GM19397 (cell line): ENCODE results near the gene ZBTB46.

ENCODE experiments used
- ATAC-seq: cut with Tn5 transposase; IDR thresholded peaks from one replicate; pipeline ENCODE4 v1.9.1; 2021; ENCODE audit warnings: mild to moderate bottlenecking, moderate library complexity; ENCODE audit not compliant: unreplicated experiment

The ZBTB46 gene

GRCh38 chr20:63768591-63769515 lies 62.2 kb downstream of the ZBTB46 start:
- no peak for ATAC-seq

DNA sequence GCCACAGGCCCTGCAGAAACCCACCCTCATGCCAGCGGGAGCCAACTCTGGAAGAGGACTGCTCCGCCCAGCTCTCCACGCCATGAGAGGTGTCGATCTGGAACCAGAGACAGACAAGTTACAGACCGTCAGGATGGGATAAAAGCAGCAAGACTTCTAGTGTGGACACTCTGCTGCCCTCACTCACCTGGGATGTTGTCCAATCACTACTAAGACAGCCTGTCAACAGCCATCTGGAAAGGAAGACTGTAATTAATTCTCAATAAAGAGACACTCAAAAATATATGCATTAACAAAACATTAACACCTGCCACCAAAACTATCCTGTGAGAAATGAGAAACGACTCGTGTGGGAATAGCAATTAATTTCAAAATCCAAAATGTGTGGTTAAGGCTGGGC lies 63.2 kb downstream of the ZBTB46 start:
- ATAC-seq, result no peak

DNA sequence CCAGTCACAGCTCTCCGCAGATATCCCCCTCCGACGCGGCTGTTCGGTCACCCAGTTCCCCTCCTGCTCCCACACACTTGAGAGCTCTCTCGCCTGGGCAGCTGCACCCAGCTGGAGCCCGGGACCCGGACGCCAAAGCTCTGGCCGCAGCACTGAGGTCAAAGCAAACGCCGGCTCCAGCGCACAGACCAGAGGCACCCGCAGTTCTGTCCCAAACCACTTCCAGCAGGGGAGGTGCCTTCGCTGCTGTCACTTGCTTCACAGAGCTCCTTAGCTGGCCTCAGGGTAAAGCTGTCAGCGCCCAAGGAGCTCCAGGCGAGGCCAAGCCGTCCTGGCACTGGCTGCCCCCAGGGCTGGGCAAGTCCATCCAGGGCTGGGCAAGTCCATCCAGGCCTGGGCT lies 63.6 kb downstream of the ZBTB46 start:
- no peak for ATAC-seq

- no peak for ATAC-seq
Measured at GRCh38 chr20:63766695-63767426, 64.2 kb downstream of the ZBTB46 start.

GRCh38 chr20:63765902-63766301 lies 65.2 kb downstream of the ZBTB46 start:
- no peak for ATAC-seq

- no peak for ATAC-seq
Measured at GRCh38 chr20:63765082-63765873, 65.8 kb downstream of the ZBTB46 start.

- no peak for ATAC-seq
Measured at GRCh38 chr20:63759377-63759901, 71.6 kb downstream of the ZBTB46 start.

DNA sequence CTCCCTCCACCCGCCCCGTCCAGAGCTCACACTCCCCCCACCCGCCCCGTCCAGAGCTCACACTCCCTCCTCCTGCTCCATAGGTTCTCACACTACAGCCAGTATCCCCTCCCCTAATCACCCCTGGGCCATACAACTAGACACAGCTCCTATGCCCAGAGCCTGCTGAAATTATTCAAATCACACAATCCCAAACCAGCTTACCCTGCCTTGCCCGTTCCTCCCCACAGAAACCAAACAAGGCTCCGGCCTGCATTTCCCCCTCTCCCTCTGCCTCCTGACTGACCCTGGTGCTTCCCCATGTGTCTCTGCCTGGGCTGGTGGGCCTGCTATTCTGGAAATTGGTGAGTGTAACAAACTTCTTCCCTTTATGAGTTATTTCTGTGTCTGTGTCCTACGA lies 72.9 kb downstream of the ZBTB46 start:
- no peak for ATAC-seq

DNA sequence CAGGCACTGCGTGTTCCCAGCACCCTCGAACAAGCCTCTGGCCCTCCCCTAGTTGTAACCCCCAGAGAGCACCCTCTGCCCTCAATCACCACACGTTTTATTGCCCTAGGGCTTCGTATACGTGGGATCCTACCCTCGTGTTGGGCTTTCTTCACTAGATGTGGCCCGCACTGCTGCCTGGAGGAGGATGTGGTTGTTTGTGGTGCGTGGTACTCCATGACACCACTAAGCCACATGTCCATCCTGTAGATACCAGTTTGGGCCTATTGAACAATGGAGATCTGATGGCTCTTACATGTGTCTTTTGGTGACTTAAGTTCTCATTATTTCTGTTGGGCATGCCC lies 74.4 kb downstream of the ZBTB46 start:
- ATAC-seq, result no peak

DNA sequence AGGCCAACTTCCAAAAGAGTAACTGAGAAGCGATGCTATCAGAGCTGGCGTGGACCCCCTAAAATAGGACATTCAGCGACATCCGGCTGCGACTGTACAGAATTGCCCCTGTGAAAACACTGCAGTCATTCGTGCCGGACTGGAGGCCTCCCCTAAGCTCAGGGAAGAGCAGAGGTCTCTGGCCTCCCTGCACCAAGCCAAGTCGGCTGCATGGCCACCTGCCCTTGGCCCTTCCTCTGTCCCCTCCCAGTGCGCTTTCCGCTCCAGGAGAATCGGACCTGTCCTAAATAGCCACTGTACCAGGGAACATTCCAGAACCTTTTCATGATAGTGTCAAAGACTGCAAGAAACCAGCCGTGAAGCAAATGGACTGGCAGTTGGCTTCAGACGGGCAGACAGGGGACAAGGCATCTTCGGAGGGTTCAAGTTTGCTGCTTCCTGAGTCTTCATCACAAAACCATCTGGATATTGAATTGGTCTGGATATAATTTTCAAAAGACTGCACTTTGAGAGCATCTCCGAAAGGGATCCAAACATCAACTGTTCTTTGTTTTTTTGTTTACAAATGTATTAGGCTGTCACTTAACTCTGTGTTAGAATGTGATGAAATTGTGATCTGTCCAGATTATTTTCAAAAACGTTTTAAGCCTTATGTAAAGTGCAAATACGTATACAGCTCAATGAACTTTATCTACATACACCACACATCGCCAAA lies 75.0 kb downstream of the ZBTB46 start:
- no peak for ATAC-seq

GRCh38 chr20:63754008-63754407 lies 77.1 kb downstream of the ZBTB46 start:
- ATAC-seq, result no peak

- no peak for ATAC-seq
Measured at GRCh38 chr20:63753381-63753780, 77.7 kb downstream of the ZBTB46 start.

DNA sequence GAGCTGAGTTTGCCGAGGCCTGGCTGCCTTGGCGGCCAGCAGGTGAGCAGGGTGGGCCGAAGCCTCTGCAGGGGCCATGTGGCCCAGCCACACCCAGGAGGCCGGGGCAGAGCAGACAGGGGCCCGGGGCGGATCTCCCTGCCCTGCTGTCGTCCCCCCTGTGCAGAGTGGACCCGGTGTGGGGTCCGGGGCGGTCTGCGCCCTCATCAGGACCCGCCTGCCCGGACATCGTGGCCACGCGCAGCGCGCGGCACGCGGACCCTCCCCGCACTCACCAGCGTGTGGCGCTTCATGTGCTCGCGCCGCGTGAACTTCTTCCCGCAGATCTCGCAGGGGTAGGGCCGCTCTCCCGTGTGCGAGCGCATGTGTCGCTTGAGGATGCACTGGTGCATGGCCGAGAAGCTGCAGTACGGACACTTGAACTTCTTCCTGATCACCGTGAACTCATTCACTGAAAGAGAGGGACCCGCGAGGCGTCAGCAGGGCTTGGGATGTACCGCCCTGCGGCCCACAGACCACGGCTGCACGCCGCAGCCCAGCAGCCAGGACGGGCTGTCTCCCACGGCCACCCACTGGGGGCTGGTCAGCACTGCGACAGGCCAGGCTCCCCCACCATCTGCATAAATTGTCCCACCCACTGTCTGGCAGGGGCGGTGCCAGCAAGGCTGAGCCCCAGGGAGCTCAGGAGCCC lies 78.5 kb downstream of the ZBTB46 start:
- ATAC-seq, result no peak

DNA sequence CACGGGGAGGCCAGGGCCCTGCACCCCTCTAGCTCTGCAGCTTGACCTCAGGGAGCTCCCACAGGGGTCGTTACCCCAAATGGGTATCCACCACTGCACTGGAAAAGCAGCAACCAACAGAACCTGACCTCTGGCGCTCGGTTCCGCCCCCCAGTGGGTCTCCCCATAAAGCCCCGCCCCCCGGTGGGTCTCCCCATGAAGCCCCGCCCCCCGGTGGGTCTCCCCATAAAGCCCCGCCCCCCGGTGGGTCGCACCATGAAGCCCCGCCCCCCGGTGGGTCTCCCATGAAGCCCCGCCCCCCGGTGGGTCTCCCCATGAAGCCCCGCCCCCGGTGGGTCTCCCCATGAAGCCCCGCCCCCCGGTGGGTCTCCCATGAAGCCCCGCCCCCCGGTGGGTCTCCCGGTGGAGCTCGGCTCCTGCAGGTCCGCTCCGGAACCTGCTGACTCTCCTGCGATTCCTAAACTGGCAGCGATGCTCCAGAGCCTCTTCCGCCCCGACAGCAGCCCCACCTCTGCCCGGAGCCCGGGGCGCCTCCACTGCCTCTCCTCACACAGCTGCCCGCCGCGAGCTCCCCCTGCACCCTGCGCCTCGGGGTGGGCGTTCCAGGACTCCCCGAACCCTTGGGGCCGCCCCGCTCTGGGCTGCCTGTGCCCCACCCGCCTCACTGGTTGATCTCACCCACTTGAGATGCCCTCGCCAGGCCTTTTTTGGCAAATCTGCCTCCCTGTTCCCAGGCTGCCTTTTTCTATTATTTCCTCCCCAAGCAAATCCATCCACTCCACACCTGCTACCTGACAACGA lies 79.4 kb downstream of the ZBTB46 start:
- ATAC-seq, result no peak

DNA sequence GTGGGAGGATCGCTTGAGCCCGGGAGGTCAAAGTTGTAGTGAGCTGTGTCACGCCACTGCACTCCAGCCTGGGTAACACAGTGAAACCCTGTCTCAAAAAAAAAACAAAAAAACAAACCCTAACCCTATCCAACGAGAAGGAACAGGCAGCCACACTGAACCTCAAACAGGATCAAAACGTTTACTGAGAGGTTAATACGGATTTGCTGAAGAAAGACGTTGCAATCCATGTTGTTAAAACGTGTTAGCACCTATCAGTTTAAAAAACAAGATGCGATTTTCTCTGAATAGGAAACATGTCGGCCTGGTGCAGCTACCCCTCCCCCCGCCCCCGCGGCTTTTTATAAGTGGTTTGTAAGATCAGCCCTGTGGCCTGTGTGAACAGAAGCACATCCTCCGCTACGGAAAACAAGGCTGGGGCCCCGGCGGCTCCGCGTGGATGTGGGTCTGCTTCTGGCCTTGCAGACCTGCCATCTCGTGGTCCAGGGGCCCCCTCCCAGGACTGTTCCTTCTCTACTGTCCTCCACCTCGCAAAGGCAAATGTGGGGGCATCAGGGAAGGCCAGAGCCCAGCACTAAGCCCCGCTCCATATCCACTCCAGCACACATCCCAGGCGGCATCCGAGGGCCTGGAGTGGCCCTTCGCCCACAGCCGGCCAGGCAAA lies 80.1 kb downstream of the ZBTB46 start:
- no peak for ATAC-seq

DNA sequence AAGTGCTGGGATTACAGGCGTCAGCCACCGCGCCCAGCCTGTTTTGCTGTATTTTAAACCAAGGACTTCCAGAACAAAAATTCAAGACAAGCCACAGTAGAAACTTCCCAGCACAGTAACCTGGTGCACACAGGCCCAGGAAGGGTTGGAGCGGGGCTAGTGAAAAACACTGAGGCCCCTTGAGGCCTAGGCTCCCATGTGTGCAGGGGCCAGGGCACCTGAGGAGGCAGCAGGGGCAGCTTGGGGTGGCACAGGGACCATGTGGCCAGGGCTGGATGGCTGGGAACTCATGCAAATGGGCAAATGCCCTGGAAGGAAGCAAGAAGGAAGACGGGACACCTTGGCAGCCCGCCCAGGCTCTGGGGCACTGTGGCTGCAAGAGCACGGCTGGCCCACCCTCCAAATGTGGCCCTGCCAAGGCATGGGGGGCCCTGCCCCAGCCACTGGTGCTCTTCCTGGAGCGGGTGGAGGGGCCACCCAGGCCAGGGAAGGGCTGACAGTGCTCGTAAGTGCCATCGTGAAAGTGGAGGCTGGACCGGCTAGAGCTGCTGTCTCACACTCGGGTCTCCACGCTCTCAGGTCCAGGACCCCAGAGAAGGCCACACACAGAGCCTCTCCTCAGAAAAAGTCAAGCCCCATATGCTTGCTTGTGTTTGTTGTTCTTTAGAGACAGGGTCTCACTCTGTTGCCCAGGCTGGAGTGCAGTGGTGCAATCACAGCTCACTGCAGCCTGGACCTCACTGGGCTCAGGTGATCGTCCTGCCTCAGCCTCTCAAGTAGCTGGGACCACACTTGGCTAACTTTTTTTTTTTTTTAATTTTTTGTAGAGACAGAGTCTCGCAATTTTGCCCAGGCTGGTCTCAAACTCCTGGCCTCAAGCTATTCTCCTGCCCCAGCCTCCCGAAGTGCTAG lies 81.2 kb downstream of the ZBTB46 start:
- ATAC-seq, result no peak

GRCh38 chr20:63748934-63749270 lies 82.2 kb downstream of the ZBTB46 start:
- no peak for ATAC-seq
